GM23338 (cell line): ENCODE measurements around the gene SUSD3. TPM values are rescaled to one million over a fixed set of nuclear protein-coding genes. Genes with fewer than 3 reads are reported as not detected.

ENCODE experiments used
- ATAC-seq: fragments of 200-7000 bp; cut with Tn5 transposase; 3 replicates; pipeline ENCODE4 v1.9.1; 2020
- DNase-seq: peaks from one replicate; pipeline ENCODE4 v3.0.0-alpha.2; 2015; ENCODE audit warnings: low spot score
- H2AFZ ChIP-seq: fragments of 200-600 bp; sonication (generic); 2 replicates; pipeline ENCODE4 v1.8.0; 2016; ENCODE audit warnings: antibody characterized with exemption, mild to moderate bottlenecking, moderate library complexity
- H3F3A ChIP-seq: fragments of 200-600 bp; sonication (generic); replicated peaks from 2 replicates; pipeline ENCODE4 v1.8.0; 2017; ENCODE audit warnings: antibody characterized with exemption, mixed run types, low read depth
- H3K27ac ChIP-seq: fragments of 200-600 bp; sonication (generic); 2 replicates; pipeline ENCODE4 v1.6.1; 2016; ENCODE audit warnings: low read depth
- H3K27me3 ChIP-seq: fragments of 200-600 bp; sonication (generic); 2 replicates; pipeline ENCODE4 v1.8.0; 2016; ENCODE audit warnings: mild to moderate bottlenecking, mixed run types, moderate library complexity; ENCODE audit not compliant: insufficient read depth
- H3K36me3 ChIP-seq: fragments of 200-600 bp; sonication (generic); 2 replicates; pipeline ENCODE4 v1.8.0; 2016; ENCODE audit warnings: mild to moderate bottlenecking; ENCODE audit not compliant: insufficient read depth
- H3K4me1 ChIP-seq: fragments of 200-600 bp; sonication (generic); 2 replicates; pipeline ENCODE4 v1.8.0; 2016; ENCODE audit warnings: mild to moderate bottlenecking, moderate library complexity; ENCODE audit not compliant: insufficient read depth
- H3K4me2 ChIP-seq: fragments of 200-600 bp; sonication (generic); 2 replicates; pipeline ENCODE4 v1.7.1; 2017; ENCODE audit warnings: mixed run types
- H3K4me3 ChIP-seq: fragments of 200-600 bp; sonication (generic); 2 replicates; pipeline ENCODE4 v1.6.1; 2016; ENCODE audit warnings: mixed run types
- H3K79me2 ChIP-seq: fragments of 200-600 bp; sonication (generic); replicated peaks from 2 replicates; pipeline ENCODE4 v1.8.0; 2017; ENCODE audit warnings: mild to moderate bottlenecking; ENCODE audit not compliant: insufficient read depth
- H3K9me2 ChIP-seq: fragments of 200-600 bp; sonication (generic); 2 replicates; pipeline ENCODE4 v1.8.0; 2017; ENCODE audit not compliant: insufficient read depth
- H4K20me1 ChIP-seq: fragments of 200-600 bp; sonication (generic); replicated peaks from 2 replicates; pipeline ENCODE4 v1.8.0; 2017; ENCODE audit warnings: mild to moderate bottlenecking; ENCODE audit not compliant: insufficient read depth
- H3K27ac Mint-ChIP-seq: 2 replicates; pipeline ENCODE4 v1.8.0; 2020; ENCODE audit warnings: inconsistent platforms, mild to moderate bottlenecking, moderate library complexity, mixed read lengths
- H3K27me3 Mint-ChIP-seq: 3 replicates; pipeline ENCODE4 v1.8.0; 2022; ENCODE audit warnings: low read depth, mild to moderate bottlenecking, moderate library complexity, mixed read lengths, inconsistent platforms; ENCODE audit not compliant: insufficient read depth, poor library complexity
- H3K36me3 Mint-ChIP-seq: 3 replicates; pipeline ENCODE4 v1.8.0; 2021; ENCODE audit warnings: low read depth, mild to moderate bottlenecking, inconsistent platforms, moderate library complexity, mixed read lengths
- H3K4me1 Mint-ChIP-seq: 3 replicates; pipeline ENCODE4 v1.8.0; 2020; ENCODE audit warnings: mild to moderate bottlenecking, inconsistent platforms, mixed read lengths
- H3K4me3 Mint-ChIP-seq: 3 replicates; pipeline ENCODE4 v1.8.0; 2021; ENCODE audit warnings: moderate library complexity, mild to moderate bottlenecking, inconsistent platforms, mixed read lengths
- H3K9me3 Mint-ChIP-seq: 3 replicates; pipeline ENCODE4 v1.8.0; 2020; ENCODE audit warnings: moderate library complexity, mild to moderate bottlenecking, inconsistent platforms, mixed read lengths
- CREB1 ChIP-seq: fragments of 250-450 bp; sonication (Bioruptor Pico); IDR thresholded peaks from 2 replicates; pipeline ENCODE4 v1.5.0; 2020; ENCODE audit warnings: low read depth, mild to moderate bottlenecking, moderate library complexity
- CTCF ChIP-seq, 2 experiments: fragments of 200-600 bp in 1 of 2; sonication (generic) in 1 of 2; conservative IDR thresholded peaks; 2 replicates each; pipeline versions ENCODE4 v1.5.1 to v1.6.1; 2016 to 2017; ENCODE audit warnings: antibody characterized with exemption in 2 of 2, low read depth in 2 of 2, mild to moderate bottlenecking in 2 of 2, moderate library complexity in 1 of 2
- EZH2 ChIP-seq: fragments of 200-600 bp; sonication (generic); IDR thresholded peaks from one replicate; pipeline ENCODE4 v1.8.0; 2017; ENCODE audit warnings: antibody characterized with exemption, mild to moderate bottlenecking, low read depth; ENCODE audit not compliant: unreplicated experiment
- EZH2phosphoT487 ChIP-seq: fragments of 200-600 bp; sonication (generic); IDR thresholded peaks from one replicate; pipeline ENCODE4 v1.8.1; 2018; ENCODE audit warnings: antibody characterized with exemption; ENCODE audit not compliant: unreplicated experiment
- JUNB ChIP-seq: IDR thresholded peaks from one replicate; pipeline ENCODE4 v1.6.1; 2016; ENCODE audit warnings: antibody characterized with exemption; ENCODE audit not compliant: unreplicated experiment
- NANOG ChIP-seq: IDR thresholded peaks from 2 replicates; pipeline ENCODE4 v1.6.1; 2016; ENCODE audit warnings: antibody characterized with exemption, borderline replicate concordance
- POLR2AphosphoS5 ChIP-seq: IDR thresholded peaks from 2 replicates; pipeline ENCODE4 v1.6.1; 2016; ENCODE audit warnings: antibody characterized with exemption, low read depth
- STAT1 ChIP-seq: IDR thresholded peaks from one replicate; pipeline ENCODE4 v1.6.1; 2016; ENCODE audit warnings: antibody characterized with exemption; ENCODE audit not compliant: unreplicated experiment
- ZNF114 ChIP-seq: fragments of 250-450 bp; sonication (Bioruptor Pico); IDR thresholded peaks from 2 replicates; pipeline ENCODE4 v1.5.0; 2020; ENCODE audit warnings: mild to moderate bottlenecking, moderate library complexity
- ZNF331 ChIP-seq: fragments of 250-450 bp; sonication (Bioruptor Pico); IDR thresholded peaks from 2 replicates; pipeline ENCODE4 v1.5.0; 2020; ENCODE audit warnings: low read depth, mild to moderate bottlenecking, moderate library complexity
- polyA plus RNA-seq: library from polyadenylated mRNA; unstranded; fragments of >200 nt; fragmentation: Nextera tagmentation; extraction: Ambion mirVana; gene quantifications from 2 replicates; pipeline ENCODE4 v1.2.1, GENCODE V29; 2016
- total RNA-seq: library from RNA; depleted of rRNA; stranded (reverse); fragments of >200 nt; shearing (Covaris generic); gene quantifications from 2 replicates; pipeline ENCODE4 v1.2.3, GENCODE V29; 2014
- TF ChIP-seq, protein P1 (sequence below): IDR thresholded peaks from 2 replicates; pipeline ENCODE4 v1.6.1; 2016; ENCODE audit warnings: antibody characterized with exemption
- TF ChIP-seq, protein P2 (sequence below): IDR thresholded peaks from one replicate; pipeline ENCODE4 v1.6.1; 2018; ENCODE audit warnings: antibody characterized with exemption; ENCODE audit not compliant: unreplicated experiment
- TF ChIP-seq, protein P3 (sequence below): fragments of 250-450 bp; sonication (Bioruptor Pico); IDR thresholded peaks from 2 replicates; pipeline ENCODE4 v1.5.0; 2020; ENCODE audit warnings: mild to moderate bottlenecking, moderate library complexity

SUSD3 gene
- total and polyA plus RNA-seq, 2 experiments from 2014 or later, result 6.9 to 20.1 TPM

GRCh38 chr9:93022066-93022465 is 36.4 kb upstream of the SUSD3 start:
- H3K9me2 ChIP-seq, result no peaks in the 10 kb centered on the region
- H3K4me1 Mint-ChIP-seq, result peaks cover 11% of the 10 kb centered on the region; the same call in 2 of the 3 replicates
- no peaks in the 10 kb centered on the region for H3K79me2 ChIP-seq
- H3K27me3 ChIP-seq, result no peaks in the 10 kb centered on the region
- H3K36me3 ChIP-seq, result no peaks in the 10 kb centered on the region
- ATAC-seq (no peak), DNase-seq (no peak)
- H3F3A ChIP-seq, result no peaks in the 10 kb centered on the region
- H2AFZ ChIP-seq, result no peak overlapping the region
- no peaks in the 10 kb centered on the region for H4K20me1 ChIP-seq
- no peak overlapping the region for H3K4me3 ChIP-seq
- H3K36me3 Mint-ChIP-seq, result no peaks in the 10 kb centered on the region
- TF ChIP-seq CTCF (conservative IDR thresholded peaks at IDR 0.05; ENCODE audit: low read depth in 2 of 2) (no peak), CREB1 (CRISPR knock-in tag) (no peak), NANOG (no peak), ZNF114 (CRISPR knock-in tag) (no peak), JUNB (no peak), POLR2AphosphoS5 (no peak), STAT1 (no peak), EZH2 (no peak), EZH2phosphoT487 (no peak), ZNF331 (CRISPR knock-in tag) (no peak)
- TF ChIP-seq, protein P1, sequence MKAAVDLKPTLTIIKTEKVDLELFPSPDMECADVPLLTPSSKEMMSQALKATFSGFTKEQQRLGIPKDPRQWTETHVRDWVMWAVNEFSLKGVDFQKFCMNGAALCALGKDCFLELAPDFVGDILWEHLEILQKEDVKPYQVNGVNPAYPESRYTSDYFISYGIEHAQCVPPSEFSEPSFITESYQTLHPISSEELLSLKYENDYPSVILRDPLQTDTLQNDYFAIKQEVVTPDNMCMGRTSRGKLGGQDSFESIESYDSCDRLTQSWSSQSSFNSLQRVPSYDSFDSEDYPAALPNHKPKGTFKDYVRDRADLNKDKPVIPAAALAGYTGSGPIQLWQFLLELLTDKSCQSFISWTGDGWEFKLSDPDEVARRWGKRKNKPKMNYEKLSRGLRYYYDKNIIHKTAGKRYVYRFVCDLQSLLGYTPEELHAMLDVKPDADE, result no peak
- TF ChIP-seq, protein P2, sequence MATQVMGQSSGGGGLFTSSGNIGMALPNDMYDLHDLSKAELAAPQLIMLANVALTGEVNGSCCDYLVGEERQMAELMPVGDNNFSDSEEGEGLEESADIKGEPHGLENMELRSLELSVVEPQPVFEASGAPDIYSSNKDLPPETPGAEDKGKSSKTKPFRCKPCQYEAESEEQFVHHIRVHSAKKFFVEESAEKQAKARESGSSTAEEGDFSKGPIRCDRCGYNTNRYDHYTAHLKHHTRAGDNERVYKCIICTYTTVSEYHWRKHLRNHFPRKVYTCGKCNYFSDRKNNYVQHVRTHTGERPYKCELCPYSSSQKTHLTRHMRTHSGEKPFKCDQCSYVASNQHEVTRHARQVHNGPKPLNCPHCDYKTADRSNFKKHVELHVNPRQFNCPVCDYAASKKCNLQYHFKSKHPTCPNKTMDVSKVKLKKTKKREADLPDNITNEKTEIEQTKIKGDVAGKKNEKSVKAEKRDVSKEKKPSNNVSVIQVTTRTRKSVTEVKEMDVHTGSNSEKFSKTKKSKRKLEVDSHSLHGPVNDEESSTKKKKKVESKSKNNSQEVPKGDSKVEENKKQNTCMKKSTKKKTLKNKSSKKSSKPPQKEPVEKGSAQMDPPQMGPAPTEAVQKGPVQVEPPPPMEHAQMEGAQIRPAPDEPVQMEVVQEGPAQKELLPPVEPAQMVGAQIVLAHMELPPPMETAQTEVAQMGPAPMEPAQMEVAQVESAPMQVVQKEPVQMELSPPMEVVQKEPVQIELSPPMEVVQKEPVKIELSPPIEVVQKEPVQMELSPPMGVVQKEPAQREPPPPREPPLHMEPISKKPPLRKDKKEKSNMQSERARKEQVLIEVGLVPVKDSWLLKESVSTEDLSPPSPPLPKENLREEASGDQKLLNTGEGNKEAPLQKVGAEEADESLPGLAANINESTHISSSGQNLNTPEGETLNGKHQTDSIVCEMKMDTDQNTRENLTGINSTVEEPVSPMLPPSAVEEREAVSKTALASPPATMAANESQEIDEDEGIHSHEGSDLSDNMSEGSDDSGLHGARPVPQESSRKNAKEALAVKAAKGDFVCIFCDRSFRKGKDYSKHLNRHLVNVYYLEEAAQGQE, result no peak
- TF ChIP-seq, protein P3, sequence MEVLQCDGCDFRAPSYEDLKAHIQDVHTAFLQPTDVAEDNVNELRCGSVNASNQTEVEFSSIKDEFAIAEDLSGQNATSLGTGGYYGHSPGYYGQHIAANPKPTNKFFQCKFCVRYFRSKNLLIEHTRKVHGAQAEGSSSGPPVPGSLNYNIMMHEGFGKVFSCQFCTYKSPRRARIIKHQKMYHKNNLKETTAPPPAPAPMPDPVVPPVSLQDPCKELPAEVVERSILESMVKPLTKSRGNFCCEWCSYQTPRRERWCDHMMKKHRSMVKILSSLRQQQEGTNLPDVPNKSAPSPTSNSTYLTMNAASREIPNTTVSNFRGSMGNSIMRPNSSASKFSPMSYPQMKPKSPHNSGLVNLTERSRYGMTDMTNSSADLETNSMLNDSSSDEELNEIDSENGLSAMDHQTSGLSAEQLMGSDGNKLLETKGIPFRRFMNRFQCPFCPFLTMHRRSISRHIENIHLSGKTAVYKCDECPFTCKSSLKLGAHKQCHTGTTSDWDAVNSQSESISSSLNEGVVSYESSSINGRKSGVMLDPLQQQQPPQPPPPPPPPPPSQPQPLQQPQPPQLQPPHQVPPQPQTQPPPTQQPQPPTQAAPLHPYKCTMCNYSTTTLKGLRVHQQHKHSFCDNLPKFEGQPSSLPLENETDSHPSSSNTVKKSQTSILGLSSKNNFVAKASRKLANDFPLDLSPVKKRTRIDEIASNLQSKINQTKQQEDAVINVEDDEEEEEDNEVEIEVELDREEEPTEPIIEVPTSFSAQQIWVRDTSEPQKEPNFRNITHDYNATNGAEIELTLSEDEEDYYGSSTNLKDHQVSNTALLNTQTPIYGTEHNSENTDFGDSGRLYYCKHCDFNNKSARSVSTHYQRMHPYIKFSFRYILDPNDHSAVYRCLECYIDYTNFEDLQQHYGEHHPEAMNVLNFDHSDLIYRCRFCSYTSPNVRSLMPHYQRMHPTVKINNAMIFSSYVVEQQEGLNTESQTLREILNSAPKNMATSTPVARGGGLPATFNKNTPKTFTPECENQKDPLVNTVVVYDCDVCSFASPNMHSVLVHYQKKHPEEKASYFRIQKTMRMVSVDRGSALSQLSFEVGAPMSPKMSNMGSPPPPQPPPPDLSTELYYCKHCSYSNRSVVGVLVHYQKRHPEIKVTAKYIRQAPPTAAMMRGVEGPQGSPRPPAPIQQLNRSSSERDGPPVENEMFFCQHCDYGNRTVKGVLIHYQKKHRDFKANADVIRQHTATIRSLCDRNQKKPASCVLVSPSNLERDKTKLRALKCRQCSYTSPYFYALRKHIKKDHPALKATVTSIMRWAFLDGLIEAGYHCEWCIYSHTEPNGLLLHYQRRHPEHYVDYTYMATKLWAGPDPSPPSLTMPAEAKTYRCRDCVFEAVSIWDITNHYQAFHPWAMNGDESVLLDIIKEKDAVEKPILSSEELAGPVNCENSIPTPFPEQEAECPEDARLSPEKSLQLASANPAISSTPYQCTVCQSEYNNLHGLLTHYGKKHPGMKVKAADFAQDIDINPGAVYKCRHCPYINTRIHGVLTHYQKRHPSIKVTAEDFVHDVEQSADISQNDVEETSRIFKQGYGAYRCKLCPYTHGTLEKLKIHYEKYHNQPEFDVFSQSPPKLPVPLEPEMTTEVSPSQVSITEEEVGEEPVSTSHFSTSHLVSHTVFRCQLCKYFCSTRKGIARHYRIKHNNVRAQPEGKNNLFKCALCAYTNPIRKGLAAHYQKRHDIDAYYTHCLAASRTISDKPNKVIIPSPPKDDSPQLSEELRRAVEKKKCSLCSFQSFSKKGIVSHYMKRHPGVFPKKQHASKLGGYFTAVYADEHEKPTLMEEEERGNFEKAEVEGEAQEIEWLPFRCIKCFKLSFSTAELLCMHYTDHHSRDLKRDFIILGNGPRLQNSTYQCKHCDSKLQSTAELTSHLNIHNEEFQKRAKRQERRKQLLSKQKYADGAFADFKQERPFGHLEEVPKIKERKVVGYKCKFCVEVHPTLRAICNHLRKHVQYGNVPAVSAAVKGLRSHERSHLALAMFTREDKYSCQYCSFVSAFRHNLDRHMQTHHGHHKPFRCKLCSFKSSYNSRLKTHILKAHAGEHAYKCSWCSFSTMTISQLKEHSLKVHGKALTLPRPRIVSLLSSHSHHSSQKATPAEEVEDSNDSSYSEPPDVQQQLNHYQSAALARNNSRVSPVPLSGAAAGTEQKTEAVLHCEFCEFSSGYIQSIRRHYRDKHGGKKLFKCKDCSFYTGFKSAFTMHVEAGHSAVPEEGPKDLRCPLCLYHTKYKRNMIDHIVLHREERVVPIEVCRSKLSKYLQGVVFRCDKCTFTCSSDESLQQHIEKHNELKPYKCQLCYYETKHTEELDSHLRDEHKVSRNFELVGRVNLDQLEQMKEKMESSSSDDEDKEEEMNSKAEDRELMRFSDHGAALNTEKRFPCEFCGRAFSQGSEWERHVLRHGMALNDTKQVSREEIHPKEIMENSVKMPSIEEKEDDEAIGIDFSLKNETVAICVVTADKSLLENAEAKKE (CRISPR knock-in tag), result no peak
- H3K27ac ChIP-seq, result no peak overlapping the region
- H3K4me3 Mint-ChIP-seq, result no peak overlapping the region
- no peak overlapping the region for H3K27ac Mint-ChIP-seq
- no peaks in the 10 kb centered on the region for H3K4me1 ChIP-seq
- H3K9me3 Mint-ChIP-seq, result no peaks in the 10 kb centered on the region
- no peak overlapping the region for H3K4me2 ChIP-seq
- H3K27me3 Mint-ChIP-seq, result peaks cover 6% of the 10 kb centered on the region
